Sigmoid colon (tissue), 4 donors: ENCODE results near the gene OGT.
A peak's percentile ranks its signal among the peaks of the same experiment; 100 is the strongest.

Source experiments
- EP300 ChIP-seq, 4 donors: sonication (generic); formaldehyde crosslinking; IDR thresholded peaks; one replicate each; pipeline ENCODE4 v1.6.1; 2017; ENCODE audit warnings: antibody characterized with exemption in 4 of 4
- POLR2A ChIP-seq, 2 donors: fragments of 450-650 bp; IDR thresholded peaks; one replicate each; pipeline ENCODE4 v1.6.1; 2016; ENCODE audit warnings: antibody characterized with exemption in 2 of 2, mild to moderate bottlenecking in 2 of 2, moderate library complexity in 2 of 2
- TF ChIP-seq, protein P1 (sequence below), 4 experiments: fragments of 450-650 bp in 3 of 4; fragments of 200-600 bp in 1 of 4; IDR thresholded peaks; one replicate each; pipeline ENCODE4 v1.5.1; 2016 to 2019; ENCODE audit warnings: antibody characterized with exemption in 4 of 4, mild to moderate bottlenecking in 3 of 4, moderate library complexity in 2 of 4

DNA sequence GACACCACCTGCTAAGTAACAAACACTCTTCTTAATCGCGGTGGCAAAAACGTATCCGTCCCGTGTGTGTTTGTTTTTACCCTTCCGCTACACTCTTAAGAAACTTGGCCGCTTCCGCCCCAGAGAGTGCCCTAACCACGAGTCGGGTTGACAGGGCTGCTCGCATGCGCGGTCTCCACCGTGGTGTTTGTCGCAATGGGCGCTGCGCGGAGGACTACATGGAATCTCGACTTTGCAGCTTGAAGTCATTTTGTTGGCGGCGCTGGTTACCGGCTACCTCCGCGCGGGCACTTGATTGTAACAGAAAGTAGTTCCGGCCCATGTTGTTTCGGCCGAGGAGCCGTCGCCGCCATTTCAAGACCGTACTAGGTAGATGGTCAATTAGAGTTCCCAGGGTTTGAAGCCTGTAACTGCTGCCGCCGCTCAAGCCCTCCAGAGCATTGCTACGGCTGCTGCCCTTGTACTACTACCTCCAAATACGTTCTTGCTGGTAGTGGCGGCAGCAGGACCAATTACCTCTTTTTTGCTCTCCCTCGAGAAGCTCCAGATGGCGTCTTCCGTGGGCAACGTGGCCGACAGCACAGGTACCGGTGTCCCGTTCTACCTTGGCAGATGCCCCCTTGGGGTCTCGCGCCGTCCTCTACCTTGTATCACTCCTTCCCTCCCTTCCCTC, at the start of gene OGT:
- TF ChIP-seq, protein P1, sequence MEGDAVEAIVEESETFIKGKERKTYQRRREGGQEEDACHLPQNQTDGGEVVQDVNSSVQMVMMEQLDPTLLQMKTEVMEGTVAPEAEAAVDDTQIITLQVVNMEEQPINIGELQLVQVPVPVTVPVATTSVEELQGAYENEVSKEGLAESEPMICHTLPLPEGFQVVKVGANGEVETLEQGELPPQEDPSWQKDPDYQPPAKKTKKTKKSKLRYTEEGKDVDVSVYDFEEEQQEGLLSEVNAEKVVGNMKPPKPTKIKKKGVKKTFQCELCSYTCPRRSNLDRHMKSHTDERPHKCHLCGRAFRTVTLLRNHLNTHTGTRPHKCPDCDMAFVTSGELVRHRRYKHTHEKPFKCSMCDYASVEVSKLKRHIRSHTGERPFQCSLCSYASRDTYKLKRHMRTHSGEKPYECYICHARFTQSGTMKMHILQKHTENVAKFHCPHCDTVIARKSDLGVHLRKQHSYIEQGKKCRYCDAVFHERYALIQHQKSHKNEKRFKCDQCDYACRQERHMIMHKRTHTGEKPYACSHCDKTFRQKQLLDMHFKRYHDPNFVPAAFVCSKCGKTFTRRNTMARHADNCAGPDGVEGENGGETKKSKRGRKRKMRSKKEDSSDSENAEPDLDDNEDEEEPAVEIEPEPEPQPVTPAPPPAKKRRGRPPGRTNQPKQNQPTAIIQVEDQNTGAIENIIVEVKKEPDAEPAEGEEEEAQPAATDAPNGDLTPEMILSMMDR (IDR thresholded peaks at IDR 0.05), result no peak
- TF ChIP-seq POLR2A (IDR thresholded peaks at IDR 0.05) (peak; percentile 29 to 32), EP300 (IDR thresholded peaks at IDR 0.05) (no peak)
